NCI-H2107 treated with DMSO at 0.1 percent for 48 hours (cell line): Measurements from ENCODE around the gene RFPL2.
"Not testable (repeated sequence)": the region's sequence is repeated elsewhere in the genome, so short reads cannot be mapped to it uniquely, and the experiment has no call there.

Experiments
- DNase-seq: peaks from one replicate; lab custom pipeline; 2025; ENCODE audit not compliant: unreplicated experiment; lab: John Stamatoyannopoulos, UW

RFPL2 gene

GRCh38 chr22:32206774-32207758 lies 2.2 kb upstream of the RFPL2 start:
- DNase-seq, result no peak

GRCh38 chr22:32205974-32206773 lies 1.3 kb upstream of the RFPL2 start:
- no peak for DNase-seq

GRCh38 chr22:32204040-32204855 lies 625 bp downstream of the RFPL2 start:
- DNase-seq, result no peak

GRCh38 chr22:32203181-32204039 lies 1.5 kb downstream of the RFPL2 start:
- no peak for DNase-seq

DNA sequence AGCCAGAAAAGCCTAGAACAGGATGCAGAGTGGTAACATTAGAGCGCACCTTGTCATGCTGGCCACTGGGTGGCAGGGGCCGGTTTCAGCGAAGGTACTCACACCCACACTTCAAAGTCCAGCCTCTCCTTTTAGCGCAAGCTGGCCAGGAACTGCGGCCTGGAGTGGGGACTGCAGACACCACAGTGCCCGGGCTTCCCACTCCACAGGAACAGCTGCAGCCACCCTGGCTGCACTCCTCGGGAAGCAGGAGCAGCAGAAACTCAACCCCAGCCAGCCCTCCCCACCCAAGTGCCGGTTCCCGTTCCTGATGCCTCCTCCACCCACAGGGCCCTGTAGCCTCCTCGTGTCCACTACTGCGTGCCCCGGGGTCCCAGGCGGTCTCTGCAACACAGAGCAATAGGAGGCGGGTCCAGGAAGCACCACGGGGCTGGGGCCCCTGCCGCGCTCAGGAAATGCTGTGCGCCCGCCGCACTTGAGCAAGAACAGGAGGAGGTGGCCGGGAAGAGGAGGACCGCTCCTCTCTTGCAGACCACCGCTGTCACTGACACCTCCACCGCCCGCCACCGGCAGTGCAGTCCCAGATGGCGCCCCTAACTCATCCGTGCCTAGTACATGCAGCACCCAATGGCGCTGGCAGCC lies 2.2 kb downstream of the RFPL2 start:
- peak; percentile 12 for DNase-seq

- DNase-seq, result no peak
These were observed 2.7 kb downstream of the RFPL2 start for GRCh38 chr22:32202161-32202538.

- DNase-seq, result no peak
These were observed 4.1 kb downstream of the RFPL2 start for GRCh38 chr22:32200752-32201151.

DNA sequence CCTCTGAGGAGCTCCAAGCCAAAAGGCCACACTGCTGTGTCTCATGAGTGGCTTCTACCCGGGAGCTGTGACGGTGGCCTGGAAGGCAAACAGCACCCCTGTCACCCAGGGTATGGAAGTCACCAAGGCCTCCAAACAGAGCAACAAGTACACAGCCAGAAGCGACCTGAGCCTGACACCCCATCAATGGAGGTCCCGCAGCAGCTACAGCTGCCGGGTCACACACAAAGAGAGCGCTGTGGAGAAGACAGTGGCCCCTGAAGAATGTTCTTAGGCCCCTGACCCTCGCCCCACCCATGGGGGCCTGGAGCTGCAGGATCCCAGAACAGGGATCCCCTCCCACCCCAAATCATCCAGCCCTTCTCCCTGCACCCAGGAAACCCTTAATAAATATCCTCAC lies 4.9 kb downstream of the RFPL2 start:
- no peak for DNase-seq

GRCh38 chr22:32199341-32199740 lies 5.5 kb downstream of the RFPL2 start:
- no peak for DNase-seq

GRCh38 chr22:32197553-32198226 lies 7.2 kb downstream of the RFPL2 start:
- DNase-seq, result not testable (repeated sequence)

- DNase-seq, result not testable (repeated sequence)
These were observed 9.0 kb downstream of the RFPL2 start for GRCh38 chr22:32195900-32196299.

- DNase-seq, result not testable (repeated sequence)
These were observed 11.5 kb downstream of the RFPL2 start for GRCh38 chr22:32193346-32193745.

- DNase-seq, result not testable (repeated sequence)
These were observed 13.9 kb downstream of the RFPL2 start for GRCh38 chr22:32191021-32191420.

DNA sequence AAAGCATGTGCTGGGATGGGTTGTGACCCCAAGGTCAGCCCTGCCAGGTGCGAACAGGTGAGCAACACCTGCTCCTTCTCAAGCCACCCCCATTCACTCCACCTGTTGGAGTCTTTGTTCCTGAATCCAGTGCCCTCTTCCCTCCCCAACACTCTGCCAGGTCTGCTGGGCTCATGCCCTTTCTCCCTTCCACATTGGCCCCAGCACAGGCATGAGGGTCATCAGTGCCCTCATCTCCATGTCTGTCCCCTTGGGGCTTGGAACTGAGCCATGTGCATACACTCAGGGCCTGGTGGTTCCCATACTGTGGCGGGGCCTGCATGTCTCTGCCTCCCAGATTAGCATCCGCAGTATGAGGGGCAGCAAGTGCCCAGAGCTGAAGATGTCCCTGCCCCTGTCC lies 19.1 kb downstream of the RFPL2 start:
- no peak for DNase-seq

GRCh38 chr22:32183625-32184024 lies 21.2 kb downstream of the RFPL2 start:
- no peak for DNase-seq

- DNase-seq, result no peak
These were observed 23.8 kb downstream of the RFPL2 start for GRCh38 chr22:32181043-32181442.

- no peak for DNase-seq
These were observed 27.6 kb downstream of the RFPL2 start for GRCh38 chr22:32177221-32177765.

DNA sequence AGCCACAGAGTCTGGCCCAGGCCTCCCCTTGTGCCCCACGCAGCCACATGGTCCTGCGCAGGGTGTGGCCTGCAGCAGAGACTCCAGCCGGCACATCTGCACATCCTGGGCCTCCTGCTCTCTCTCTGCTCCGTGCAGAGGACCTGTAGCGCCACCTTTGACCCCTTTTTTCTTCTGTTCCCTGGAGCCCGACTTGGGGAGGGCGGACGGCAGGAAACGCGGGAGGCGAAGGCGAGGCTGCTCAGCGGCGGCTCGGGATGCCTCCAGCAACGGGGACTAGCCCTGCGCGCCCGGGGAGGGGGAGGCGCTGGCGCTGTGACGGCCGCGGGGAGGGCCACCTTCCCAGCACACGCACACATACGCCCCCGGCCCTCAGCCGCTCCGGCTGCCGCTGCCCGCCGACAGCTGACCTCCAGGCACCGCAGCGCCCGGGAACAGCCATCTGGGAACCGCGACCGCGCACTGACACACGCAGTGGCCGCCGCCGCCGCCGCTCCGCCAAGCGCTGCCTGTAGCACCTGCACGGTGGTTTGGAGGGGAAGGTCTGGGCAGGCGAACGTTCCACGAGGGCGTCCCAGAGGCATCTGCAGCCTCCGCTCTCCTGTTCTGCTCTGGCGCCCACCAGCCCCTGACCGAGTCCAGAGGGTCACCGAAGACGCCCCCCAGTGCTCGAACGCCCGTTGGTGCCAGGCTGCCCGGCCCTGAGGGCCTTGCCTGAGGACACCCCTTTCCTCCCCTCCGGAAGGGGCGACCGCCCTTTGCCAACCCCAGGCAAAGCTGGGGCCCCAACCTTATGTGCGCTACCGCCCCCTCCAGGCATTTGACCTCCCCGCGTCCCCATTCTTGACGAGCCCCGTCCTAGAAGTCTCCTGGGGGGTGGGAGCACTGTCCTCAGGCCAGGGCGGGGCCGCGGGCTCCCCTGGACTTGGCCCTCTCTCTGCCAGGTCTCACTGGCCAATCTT lies 28.9 kb downstream of the RFPL2 start:
- peak; percentile 1 for DNase-seq
